Ectodermal cell (in vitro differentiated cells): Measurements from ENCODE around the gene SLC30A10.
"Not testable (repeated sequence)": the region's sequence is repeated elsewhere in the genome, so short reads cannot be mapped to it uniquely, and the experiment has no call there.

ENCODE experiments used
- H3K27ac ChIP-seq: 2 replicates; pipeline ENCODE4 v1.7.0; 2013; ENCODE audit warnings: mild to moderate bottlenecking, low read depth, low read length; ENCODE audit not compliant: insufficient read depth, poor library complexity, severe bottlenecking
- H3K27me3 ChIP-seq: 2 replicates; pipeline ENCODE4 v1.7.0; 2013; ENCODE audit warnings: mild to moderate bottlenecking, low read length; ENCODE audit not compliant: insufficient read depth, control insufficient read depth, poor library complexity, severe bottlenecking
- H3K36me3 ChIP-seq: one replicate; pipeline ENCODE4 v1.7.0; 2013; ENCODE audit warnings: low read length; ENCODE audit not compliant: control insufficient read depth, insufficient read depth
- H3K4me1 ChIP-seq: one replicate; pipeline ENCODE4 v1.7.0; 2013; ENCODE audit warnings: low read length; ENCODE audit not compliant: control insufficient read depth, insufficient read depth
- H3K4me3 ChIP-seq: 2 replicates; pipeline ENCODE4 v1.7.0; 2013; ENCODE audit warnings: low read depth, low read length, control low read depth; ENCODE audit not compliant: insufficient read depth
- H3K9me3 ChIP-seq: 2 replicates; pipeline ENCODE4 v1.7.0; 2013; ENCODE audit warnings: mild to moderate bottlenecking, low read length, moderate library complexity; ENCODE audit not compliant: control insufficient read depth
- WGBS, 2 experiments: methylation state at CpG; one replicate each; pipeline ENCODE4 v1.1.7; 2013; ENCODE audit warnings: missing lambda C conversion rate in 2 of 2; 5-methylcytosine and 5-hydroxymethylcytosine counted together

The SLC30A10 gene

DNA sequence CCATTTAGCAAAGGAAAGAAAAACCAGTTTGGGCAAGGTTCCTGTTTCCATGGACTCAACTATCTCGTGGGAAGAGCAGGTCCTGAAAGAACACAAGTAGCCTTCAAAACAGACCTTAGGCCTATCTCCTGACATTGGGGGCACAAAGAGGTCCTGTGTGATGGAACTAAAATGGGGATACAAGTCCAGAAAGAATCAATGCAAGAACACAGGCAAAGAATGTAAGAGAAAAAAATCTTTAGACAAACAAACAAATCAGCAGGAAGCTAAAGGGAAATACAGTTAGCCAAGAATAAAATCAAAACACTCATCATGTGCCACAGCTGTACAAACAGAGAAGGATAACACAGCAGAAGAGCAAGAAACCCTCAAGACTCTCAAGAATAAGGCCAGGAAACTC is 28.2 kb downstream of the SLC30A10 start:
- no peak overlapping the region for H3K4me3 ChIP-seq
- WGBS, 2 experiments = 82 to 88% methylated on average over 1 of the region's 1 CpG
- H3K4me1 ChIP-seq = no peaks in the 10 kb centered on the region
- H3K27ac ChIP-seq = no peak overlapping the region
- H3K9me3 ChIP-seq = no peaks in the 10 kb centered on the region
- no peaks in the 10 kb centered on the region for H3K36me3 ChIP-seq
- no peaks in the 10 kb centered on the region for H3K27me3 ChIP-seq

DNA sequence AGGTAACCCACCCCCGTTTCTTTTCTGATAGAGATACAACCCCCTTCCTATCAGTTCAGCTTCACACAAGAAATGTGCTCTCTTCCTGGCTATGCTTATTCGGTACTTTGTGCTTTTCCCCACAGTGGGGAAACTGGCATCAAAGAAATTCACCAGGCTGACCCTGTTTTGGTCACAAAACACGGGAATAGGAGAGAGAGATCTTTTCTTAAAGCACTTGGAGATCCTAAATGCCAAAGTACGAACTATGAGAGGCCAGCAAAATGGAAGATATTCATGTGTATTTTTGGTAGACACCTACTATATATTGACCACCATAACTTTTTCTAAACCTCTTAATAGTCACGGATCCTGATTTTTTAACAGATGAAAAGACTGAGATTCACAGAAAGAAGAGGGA is 30.0 kb downstream of the SLC30A10 start:
- WGBS, 2 experiments = 83 to 89% methylated on average over 4 to 5 of the region's 5 CpGs
- H3K4me3 ChIP-seq = no peak overlapping the region

DNA sequence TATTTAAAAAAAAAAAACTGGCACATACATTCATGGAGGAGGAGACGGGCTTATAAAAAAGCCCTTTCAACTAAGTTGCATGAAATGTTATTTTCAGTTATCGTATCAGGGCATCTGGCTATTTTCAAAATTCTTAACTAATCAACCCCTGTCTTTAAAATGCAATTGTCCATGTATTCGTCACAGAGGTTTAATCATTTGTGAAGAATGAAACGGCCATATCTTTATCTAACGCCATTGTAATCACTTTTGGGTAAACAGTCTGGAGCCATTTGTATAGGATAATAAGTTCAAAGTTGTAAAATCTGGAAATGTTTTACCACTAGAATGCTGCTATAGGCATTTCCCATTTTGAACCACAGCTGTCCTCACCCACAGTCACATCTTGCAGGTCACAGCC is 30.4 kb downstream of the SLC30A10 start:
- H3K27me3 ChIP-seq = no peaks in the 10 kb centered on the region
- no peaks in the 10 kb centered on the region for H3K4me1 ChIP-seq
- H3K4me3 ChIP-seq = no peak overlapping the region
- 86 to 98% methylated on average over 3 to 5 of the region's 5 CpGs for WGBS, 2 experiments
- H3K36me3 ChIP-seq = no peaks in the 10 kb centered on the region
- H3K9me3 ChIP-seq = no peaks in the 10 kb centered on the region
- H3K27ac ChIP-seq = no peak overlapping the region

More for the DNA sequence above, 30.0 kb downstream of the SLC30A10 start:
- H3K27me3 ChIP-seq = no peaks in the 10 kb centered on the region
- no peak overlapping the region for H3K27ac ChIP-seq
- no peaks in the 10 kb centered on the region for H3K9me3 ChIP-seq
- H3K4me1 ChIP-seq = no peaks in the 10 kb centered on the region
- no peaks in the 10 kb centered on the region for H3K36me3 ChIP-seq

DNA sequence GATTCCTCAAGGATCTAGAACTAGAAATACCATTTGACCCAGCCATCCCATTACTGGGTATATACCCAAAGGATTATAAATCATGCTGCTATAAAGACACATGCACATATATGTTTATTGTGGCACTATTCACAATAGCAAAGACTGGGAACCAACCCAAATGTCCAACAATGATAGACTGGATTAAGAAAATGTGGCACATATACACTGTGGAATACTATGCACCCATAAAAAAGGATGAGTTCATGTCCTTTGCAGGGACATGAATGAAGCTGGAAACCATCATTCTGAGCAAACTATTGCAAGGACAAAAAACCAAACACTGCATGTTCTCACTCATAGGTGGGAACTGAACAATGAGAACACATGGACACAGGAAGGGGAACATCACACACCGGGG is 36.1 kb downstream of the SLC30A10 start:
- not testable (repeated sequence) for H3K9me3 ChIP-seq, H3K27me3 ChIP-seq, H3K4me1 ChIP-seq, H3K4me3 ChIP-seq, H3K27ac ChIP-seq, H3K36me3 ChIP-seq
- WGBS, 2 experiments = 100% methylated on average over 1 of the region's 1 CpG

DNA sequence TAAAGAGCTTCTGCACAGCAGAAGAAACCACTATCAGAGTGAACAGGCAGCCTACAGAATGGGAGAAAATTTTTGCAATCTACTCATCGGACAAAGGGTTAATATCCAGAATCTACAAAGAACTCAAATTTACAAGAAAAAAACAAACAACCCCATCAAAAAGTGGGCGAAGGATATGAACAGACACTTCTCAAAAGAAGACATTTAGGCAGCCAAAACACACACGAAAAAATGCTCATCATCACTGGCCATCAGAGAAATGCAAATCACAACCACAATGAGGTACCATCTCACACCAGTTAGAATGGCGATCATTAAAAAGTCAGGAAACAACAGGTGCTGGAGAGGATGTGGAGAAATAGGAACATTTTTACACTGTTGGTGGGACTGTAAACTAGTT is 36.5 kb downstream of the SLC30A10 start:
- H3K4me1 ChIP-seq, H3K27ac ChIP-seq, H3K27me3 ChIP-seq, H3K36me3 ChIP-seq, H3K4me3 ChIP-seq, H3K9me3 ChIP-seq: not testable (repeated sequence)
- WGBS, 2 experiments = 88 to 96% methylated on average over 3 of the region's 4 CpGs

DNA sequence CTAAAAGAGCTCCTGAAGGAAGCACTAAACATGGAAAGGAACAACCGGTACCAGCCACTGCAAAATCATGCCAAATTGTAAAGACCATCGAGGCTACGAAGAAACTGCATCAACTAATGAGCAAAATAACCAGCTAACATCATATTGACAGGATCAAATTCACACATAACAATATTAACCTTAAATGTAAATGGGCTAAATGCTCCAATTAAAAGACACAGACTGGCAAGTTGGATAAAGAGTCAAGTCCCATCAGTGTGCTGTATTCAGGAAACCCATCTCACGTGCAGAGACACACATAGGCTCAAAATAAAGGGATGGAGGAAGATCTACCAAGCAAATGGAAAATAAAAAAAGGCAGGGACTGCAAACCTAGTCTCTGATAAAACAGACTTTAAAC is 39.7 kb downstream of the SLC30A10 start:
- not testable (repeated sequence) for H3K36me3 ChIP-seq, H3K9me3 ChIP-seq, H3K27me3 ChIP-seq, H3K27ac ChIP-seq, H3K4me3 ChIP-seq, H3K4me1 ChIP-seq
- WGBS, 2 experiments = 96% methylated on average over 4 of the region's 4 CpGs; no CpG with 5 or more reads in 1 of the 2 experiments

DNA sequence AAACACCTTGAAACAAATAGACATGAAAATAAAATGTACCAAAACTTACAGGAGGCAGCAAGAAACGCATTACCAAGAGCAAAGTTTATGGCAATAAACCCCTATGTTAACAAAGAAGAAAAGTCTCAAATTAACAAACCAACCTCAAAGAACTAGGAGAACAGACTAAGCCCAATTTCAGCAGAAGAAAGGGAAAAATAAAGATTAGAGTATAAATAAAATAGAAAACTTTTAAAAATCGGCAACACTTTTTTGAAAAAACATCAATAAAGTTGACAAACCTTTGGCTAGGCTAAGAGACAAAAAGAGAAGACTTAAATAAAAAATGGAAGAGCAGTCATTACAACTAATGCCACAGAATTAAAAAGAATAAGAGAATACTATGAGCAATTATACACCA is 42.7 kb downstream of the SLC30A10 start:
- no peaks in the 10 kb centered on the region for H3K36me3 ChIP-seq
- no peak overlapping the region for H3K27ac ChIP-seq
- H3K4me1 ChIP-seq = peaks cover 5% of the 10 kb centered on the region
- no peak overlapping the region for H3K4me3 ChIP-seq
- WGBS, 2 experiments = 100% methylated on average over 1 to 2 of the region's 2 CpGs
- no peaks in the 10 kb centered on the region for H3K9me3 ChIP-seq
- no peaks in the 10 kb centered on the region for H3K27me3 ChIP-seq

DNA sequence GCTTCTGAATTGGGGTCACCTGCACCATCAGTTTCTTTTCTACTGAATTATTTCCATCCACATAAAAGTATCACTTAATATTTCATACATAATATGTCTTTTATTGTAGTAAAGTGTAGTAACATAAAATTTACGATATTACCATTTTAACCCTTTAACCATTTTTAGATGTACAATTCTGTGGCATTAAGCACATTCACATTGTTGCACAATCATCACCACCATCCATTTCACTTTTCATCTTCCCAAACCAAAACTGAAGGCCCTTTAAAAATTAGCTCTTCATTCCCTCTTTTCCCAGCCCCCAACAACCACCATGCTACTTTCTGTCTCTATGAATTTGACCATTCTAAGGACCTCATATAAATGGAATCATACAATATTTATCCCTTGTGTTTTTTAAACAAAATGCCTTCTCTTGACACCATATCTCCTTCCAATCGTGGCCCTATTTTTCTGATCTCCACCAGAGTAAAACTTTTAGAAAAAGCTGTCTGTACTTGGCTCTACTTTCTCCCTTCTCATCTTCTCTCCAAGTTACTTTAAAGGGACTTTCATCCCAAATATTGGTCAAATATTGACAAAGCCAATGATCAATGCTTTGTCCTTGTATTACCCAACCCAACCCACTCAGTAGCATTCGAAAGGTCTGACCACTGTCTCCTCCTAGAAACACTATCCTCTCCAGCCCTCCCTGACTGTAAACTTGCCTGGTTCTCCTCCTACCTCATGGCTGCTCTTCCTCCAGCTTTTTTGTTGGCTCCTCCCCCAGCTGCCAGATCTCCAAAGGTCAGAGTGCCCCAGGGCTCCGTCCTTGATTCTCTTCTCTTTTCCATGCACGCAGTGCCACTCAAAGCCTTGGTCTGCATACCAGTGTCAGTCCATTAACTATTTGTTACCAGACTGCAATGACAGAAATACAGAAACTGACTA is 44.7 kb downstream of the SLC30A10 start:
- no peak overlapping the region for H3K27ac ChIP-seq
- H3K9me3 ChIP-seq = no peaks in the 10 kb centered on the region
- no peaks in the 10 kb centered on the region for H3K27me3 ChIP-seq
- H3K36me3 ChIP-seq = no peaks in the 10 kb centered on the region
- no peak overlapping the region for H3K4me3 ChIP-seq
- H3K4me1 ChIP-seq = peaks cover 5% of the 10 kb centered on the region
- 51 to 52% methylated on average over 5 of the region's 5 CpGs for WGBS, 2 experiments

DNA sequence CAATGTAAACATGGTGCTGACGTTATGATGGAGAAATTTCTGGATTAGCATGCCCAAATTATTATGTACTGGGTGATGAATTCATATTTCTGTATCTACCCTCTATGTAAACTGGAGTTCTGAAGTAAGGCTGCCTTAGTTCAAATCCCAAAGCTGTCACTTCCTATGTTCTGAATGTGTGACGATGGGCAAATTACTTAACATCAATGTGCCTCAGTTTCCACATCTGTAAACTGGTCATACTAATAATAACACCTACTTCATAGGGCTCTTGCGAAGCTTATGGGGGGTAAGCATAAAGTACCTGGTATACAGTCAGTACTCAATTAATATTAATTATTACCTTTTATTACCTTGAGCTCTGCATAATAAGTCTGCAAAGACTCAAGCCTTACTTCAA is 45.6 kb downstream of the SLC30A10 start:
- Histone ChIP-seq H3K4me1 (peaks cover 5% of the 10 kb centered on the region), H3K9me3 (no peaks in the 10 kb centered on the region), H3K27me3 (no peaks in the 10 kb centered on the region), H3K27ac (no peak overlapping the region), H3K36me3 (no peaks in the 10 kb centered on the region), H3K4me3 (no peak overlapping the region)
- 93 to 100% methylated on average over 2 to 3 of the region's 3 CpGs for whole genome bisulfite sequencing, 2 experiments

DNA sequence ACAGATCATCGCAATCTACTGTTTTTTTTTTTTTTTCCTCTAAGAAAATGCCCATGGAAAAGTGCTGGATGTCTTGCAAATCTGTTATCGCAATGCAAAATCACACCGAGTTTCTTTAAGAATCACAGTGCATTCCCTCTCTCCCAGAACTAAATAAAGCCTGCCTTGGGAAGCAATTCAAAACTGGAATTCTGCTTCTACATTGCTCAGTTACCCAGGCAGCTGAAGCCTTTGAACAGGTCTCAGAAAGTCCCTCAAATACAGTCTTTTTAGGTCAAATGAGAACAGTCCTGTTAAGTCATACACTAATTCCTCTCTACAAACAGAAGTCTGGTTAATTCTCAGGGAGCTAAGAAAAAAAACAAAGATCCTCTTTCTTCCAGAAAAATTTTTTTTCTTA is 46.3 kb downstream of the SLC30A10 start:
- Histone ChIP-seq H3K9me3 (no peaks in the 10 kb centered on the region), H3K4me1 (peaks cover 5% of the 10 kb centered on the region), H3K27me3 (no peaks in the 10 kb centered on the region), H3K36me3 (no peaks in the 10 kb centered on the region), H3K4me3 (no peak overlapping the region), H3K27ac (no peak overlapping the region)
- WGBS, 2 experiments = 84 to 89% methylated on average over 3 of the region's 3 CpGs
